ENCODE measurements around the gene GMEB2.
"Not testable (repeated sequence)": the region's sequence is repeated elsewhere in the genome, so short reads cannot be mapped to it uniquely, and the experiment has no call there.

The GMEB2 gene

GRCh38 chr20:63630956-63631355 lies 4.1 kb upstream of the GMEB2 start:
- not testable (repeated sequence) for H3K4me3 ChIP-seq (ENCODE audit: low read length); H3K9me3 ChIP-seq (ENCODE audit: insufficient read depth, low read depth, low read length); H3K36me3 ChIP-seq (ENCODE audit: insufficient read depth, low read depth, low read length); H3K9ac ChIP-seq (ENCODE audit: low read depth, low read length); H3K27me3 ChIP-seq (ENCODE audit: insufficient read depth, low read length); H3K4me1 ChIP-seq (ENCODE audit: insufficient read depth, low read length); H3K27ac ChIP-seq (ENCODE audit: low read length)

- H3K36me3 ChIP-seq (ENCODE audit: insufficient read depth, low read depth, low read length), result no peaks in the 10 kb centered on the region
- H3K4me1 ChIP-seq (ENCODE audit: insufficient read depth, low read length), result no peaks in the 10 kb centered on the region
- H3K27me3 ChIP-seq (ENCODE audit: insufficient read depth, low read length), result no peaks in the 10 kb centered on the region
- no peaks in the 10 kb centered on the region for H3K9me3 ChIP-seq (ENCODE audit: insufficient read depth, low read depth, low read length)
- no peak overlapping the region for H3K27ac ChIP-seq (ENCODE audit: low read length)
- H3K4me3 ChIP-seq (ENCODE audit: low read length), result no peak overlapping the region
- no peak overlapping the region for H3K9ac ChIP-seq (ENCODE audit: low read depth, low read length)
These were observed 1.5 kb upstream of the GMEB2 start for GRCh38 chr20:63628246-63628975.

- Histone ChIP-seq H3K27me3 (ENCODE audit: insufficient read depth, low read length) (no peaks in the 10 kb centered on the region), H3K9ac (ENCODE audit: low read depth, low read length) (no peak overlapping the region), H3K27ac (ENCODE audit: low read length) (no peak overlapping the region), H3K9me3 (ENCODE audit: insufficient read depth, low read depth, low read length) (no peaks in the 10 kb centered on the region), H3K4me3 (ENCODE audit: low read length) (peak overlapping the region; percentile 82), H3K4me1 (ENCODE audit: insufficient read depth, low read length) (no peaks in the 10 kb centered on the region), H3K36me3 (ENCODE audit: insufficient read depth, low read depth, low read length) (no peaks in the 10 kb centered on the region)
These were observed 897 bp upstream of the GMEB2 start for GRCh38 chr20:63627751-63628245.

GRCh38 chr20:63627129-63627750 lies 339 bp upstream of the GMEB2 start:
- Histone ChIP-seq H3K36me3 (ENCODE audit: insufficient read depth, low read depth, low read length) (no peaks in the 10 kb centered on the region), H3K27me3 (ENCODE audit: insufficient read depth, low read length) (no peaks in the 10 kb centered on the region), H3K27ac (ENCODE audit: low read length) (no peak overlapping the region), H3K4me1 (ENCODE audit: insufficient read depth, low read length) (no peaks in the 10 kb centered on the region), H3K4me3 (ENCODE audit: low read length) (peak overlapping the region; percentile 82), H3K9me3 (ENCODE audit: insufficient read depth, low read depth, low read length) (no peaks in the 10 kb centered on the region), H3K9ac (ENCODE audit: low read depth, low read length) (peak overlapping the region; percentile 76; the same call in 1 of the 2 replicates)

GRCh38 chr20:63625771-63626423 lies 1.0 kb downstream of the GMEB2 start:
- H3K4me1 ChIP-seq (ENCODE audit: insufficient read depth, low read length), result no peaks in the 10 kb centered on the region
- no peaks in the 10 kb centered on the region for H3K36me3 ChIP-seq (ENCODE audit: insufficient read depth, low read depth, low read length)
- H3K27me3 ChIP-seq (ENCODE audit: insufficient read depth, low read length), result no peaks in the 10 kb centered on the region
- peak overlapping the region; percentile 93; the same call in 1 of the 2 replicates for H3K9ac ChIP-seq (ENCODE audit: low read depth, low read length)
- peak overlapping the region; percentile 87 for H3K4me3 ChIP-seq (ENCODE audit: low read length)
- H3K9me3 ChIP-seq (ENCODE audit: insufficient read depth, low read depth, low read length), result no peaks in the 10 kb centered on the region
- peak overlapping the region; percentile 3 for H3K27ac ChIP-seq (ENCODE audit: low read length)

- Histone ChIP-seq H3K4me3 (ENCODE audit: low read length) (no peak overlapping the region), H3K9me3 (ENCODE audit: insufficient read depth, low read depth, low read length) (no peaks in the 10 kb centered on the region), H3K36me3 (ENCODE audit: insufficient read depth, low read depth, low read length) (no peaks in the 10 kb centered on the region), H3K4me1 (ENCODE audit: insufficient read depth, low read length) (no peaks in the 10 kb centered on the region), H3K27me3 (ENCODE audit: insufficient read depth, low read length) (no peaks in the 10 kb centered on the region), H3K9ac (ENCODE audit: low read depth, low read length) (no peak overlapping the region), H3K27ac (ENCODE audit: low read length) (no peak overlapping the region)
These were observed 2.4 kb downstream of the GMEB2 start for GRCh38 chr20:63624486-63624885.

DNA sequence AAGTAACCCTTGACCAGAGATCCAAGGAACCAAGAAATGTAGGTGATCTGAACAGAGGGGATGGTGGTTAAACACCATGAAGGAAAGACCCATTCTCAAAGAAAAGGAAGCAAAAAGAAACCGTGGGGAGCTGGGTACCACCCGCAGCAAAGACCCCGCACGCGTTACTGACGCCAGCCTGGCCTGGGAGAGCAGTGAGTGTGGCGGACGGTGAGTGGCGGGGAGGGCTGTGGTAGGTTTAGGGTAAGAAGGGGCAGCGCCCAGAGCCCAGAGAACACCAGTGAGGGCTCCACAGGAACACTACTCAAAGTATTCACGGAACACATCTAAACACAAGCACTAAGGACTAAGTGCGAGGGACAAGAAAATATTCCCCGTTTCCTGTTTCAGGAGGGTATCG lies 4.2 kb downstream of the GMEB2 start:
- Histone ChIP-seq H3K36me3 (ENCODE audit: insufficient read depth, low read depth, low read length) (peaks cover 11% of the 10 kb centered on the region), H3K4me3 (ENCODE audit: low read length) (no peak overlapping the region), H3K4me1 (ENCODE audit: insufficient read depth, low read length) (no peaks in the 10 kb centered on the region), H3K9me3 (ENCODE audit: insufficient read depth, low read depth, low read length) (no peaks in the 10 kb centered on the region), H3K27me3 (ENCODE audit: insufficient read depth, low read length) (no peaks in the 10 kb centered on the region), H3K9ac (ENCODE audit: low read depth, low read length) (no peak overlapping the region), H3K27ac (ENCODE audit: low read length) (no peak overlapping the region)

GRCh38 chr20:63622096-63622495 lies 4.8 kb downstream of the GMEB2 start:
- H3K4me1 ChIP-seq (ENCODE audit: insufficient read depth, low read length), result no peaks in the 10 kb centered on the region
- no peak overlapping the region for H3K27ac ChIP-seq (ENCODE audit: low read length)
- H3K4me3 ChIP-seq (ENCODE audit: low read length), result no peak overlapping the region
- no peak overlapping the region for H3K9ac ChIP-seq (ENCODE audit: low read depth, low read length)
- H3K36me3 ChIP-seq (ENCODE audit: insufficient read depth, low read depth, low read length), result peaks cover 16% of the 10 kb centered on the region
- no peaks in the 10 kb centered on the region for H3K27me3 ChIP-seq (ENCODE audit: insufficient read depth, low read length)
- H3K9me3 ChIP-seq (ENCODE audit: insufficient read depth, low read depth, low read length), result no peaks in the 10 kb centered on the region

DNA sequence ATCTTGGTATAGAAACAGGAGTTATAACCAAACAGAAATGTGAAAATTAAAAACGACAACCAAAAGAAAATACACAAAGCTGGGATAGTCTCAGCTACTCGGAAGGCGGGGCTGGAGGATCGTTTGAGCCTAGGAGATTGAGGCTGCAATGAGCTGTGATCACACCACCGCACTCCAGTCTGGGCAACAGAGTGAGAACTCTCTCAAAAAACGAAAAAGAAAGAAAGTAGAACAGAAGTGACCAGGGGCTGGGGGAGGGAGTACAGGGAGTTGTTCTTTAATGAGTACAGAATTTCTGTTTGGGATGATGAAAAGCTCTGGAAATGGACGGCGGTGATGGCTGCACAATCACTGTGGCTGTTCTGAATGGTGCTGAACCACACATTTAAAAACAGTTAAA lies 5.9 kb downstream of the GMEB2 start:
- H3K4me3 ChIP-seq (ENCODE audit: low read length), result no peak overlapping the region
- no peaks in the 10 kb centered on the region for H3K27me3 ChIP-seq (ENCODE audit: insufficient read depth, low read length)
- H3K4me1 ChIP-seq (ENCODE audit: insufficient read depth, low read length), result no peaks in the 10 kb centered on the region
- H3K36me3 ChIP-seq (ENCODE audit: insufficient read depth, low read depth, low read length), result peaks cover 26% of the 10 kb centered on the region
- H3K27ac ChIP-seq (ENCODE audit: low read length), result no peak overlapping the region
- H3K9me3 ChIP-seq (ENCODE audit: insufficient read depth, low read depth, low read length), result no peaks in the 10 kb centered on the region
- H3K9ac ChIP-seq (ENCODE audit: low read depth, low read length), result no peak overlapping the region

DNA sequence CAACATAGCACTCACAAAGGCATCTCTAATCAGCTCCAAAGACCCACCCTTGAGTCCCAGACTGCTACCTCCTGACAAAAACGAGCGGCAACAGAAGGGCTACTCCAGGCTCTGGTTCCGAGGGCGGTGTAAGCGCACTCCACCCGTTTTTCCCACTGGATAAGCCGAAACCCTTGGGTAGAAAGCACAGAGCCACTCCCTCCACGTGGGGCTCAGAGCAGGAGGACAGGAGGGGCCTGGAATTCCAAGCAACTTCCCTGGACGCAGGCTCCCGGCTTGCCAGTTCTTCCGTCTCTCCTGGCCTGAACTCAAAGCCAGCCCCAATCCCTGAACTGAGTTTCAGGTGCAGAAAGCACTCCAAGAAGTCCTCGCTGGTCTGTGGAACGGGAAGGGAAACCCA lies 7.4 kb downstream of the GMEB2 start:
- H3K27me3 ChIP-seq (ENCODE audit: insufficient read depth, low read length), result no peaks in the 10 kb centered on the region
- H3K4me3 ChIP-seq (ENCODE audit: low read length), result no peak overlapping the region
- no peaks in the 10 kb centered on the region for H3K4me1 ChIP-seq (ENCODE audit: insufficient read depth, low read length)
- H3K36me3 ChIP-seq (ENCODE audit: insufficient read depth, low read depth, low read length), result peaks cover 34% of the 10 kb centered on the region
- H3K9ac ChIP-seq (ENCODE audit: low read depth, low read length), result no peak overlapping the region
- no peak overlapping the region for H3K27ac ChIP-seq (ENCODE audit: low read length)
- H3K9me3 ChIP-seq (ENCODE audit: insufficient read depth, low read depth, low read length), result peaks cover 10% of the 10 kb centered on the region; the same call in 1 of the 2 replicates

- peaks cover 10% of the 10 kb centered on the region; the same call in 1 of the 2 replicates for H3K9me3 ChIP-seq (ENCODE audit: insufficient read depth, low read depth, low read length)
- H3K27ac ChIP-seq (ENCODE audit: low read length), result no peak overlapping the region
- H3K4me3 ChIP-seq (ENCODE audit: low read length), result no peak overlapping the region
- H3K9ac ChIP-seq (ENCODE audit: low read depth, low read length), result no peak overlapping the region
- no peaks in the 10 kb centered on the region for H3K4me1 ChIP-seq (ENCODE audit: insufficient read depth, low read length)
- peaks cover 34% of the 10 kb centered on the region for H3K36me3 ChIP-seq (ENCODE audit: insufficient read depth, low read depth, low read length)
- no peaks in the 10 kb centered on the region for H3K27me3 ChIP-seq (ENCODE audit: insufficient read depth, low read length)
These were observed 7.8 kb downstream of the GMEB2 start for GRCh38 chr20:63619086-63619485.
